SKM-1 (cell line): ENCODE measurements around the gene ALB.

ENCODE experiments used
- DNase-seq: peaks from one replicate; lab custom pipeline; 2025; ENCODE audit not compliant: unreplicated experiment; lab: John Stamatoyannopoulos, UW

ALB gene

GRCh38 chr4:73429826-73430587 is 25.9 kb downstream of the ALB start:
- no peak for DNase-seq

DNA sequence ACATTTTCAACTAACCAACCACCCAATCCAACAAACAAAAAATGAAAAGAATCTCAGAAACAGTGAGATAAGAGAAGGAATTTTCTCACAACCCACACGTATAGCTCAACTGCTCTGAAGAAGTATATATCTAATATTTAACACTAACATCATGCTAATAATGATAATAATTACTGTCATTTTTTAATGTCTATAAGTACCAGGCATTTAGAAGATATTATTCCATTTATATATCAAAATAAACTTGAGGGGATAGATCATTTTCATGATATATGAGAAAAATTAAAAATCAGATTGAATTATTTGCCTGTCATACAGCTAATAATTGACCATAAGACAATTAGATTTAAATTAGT is 27.7 kb downstream of the ALB start:
- DNase-seq = no peak

GRCh38 chr4:73432169-73433000 is 28.3 kb downstream of the ALB start:
- DNase-seq = no peak

DNA sequence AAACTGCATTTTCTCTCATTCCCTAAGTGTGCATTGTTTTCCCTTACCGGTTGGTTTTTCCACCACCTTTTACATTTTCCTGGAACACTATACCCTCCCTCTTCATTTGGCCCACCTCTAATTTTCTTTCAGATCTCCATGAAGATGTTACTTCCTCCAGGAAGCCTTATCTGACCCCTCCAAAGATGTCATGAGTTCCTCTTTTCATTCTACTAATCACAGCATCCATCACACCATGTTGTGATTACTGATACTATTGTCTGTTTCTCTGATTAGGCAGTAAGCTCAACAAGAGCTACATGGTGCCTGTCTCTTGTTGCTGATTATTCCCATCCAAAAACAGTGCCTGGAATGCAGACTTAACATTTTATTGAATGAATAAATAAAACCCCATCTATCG is 29.1 kb downstream of the ALB start:
- no peak for DNase-seq

DNA sequence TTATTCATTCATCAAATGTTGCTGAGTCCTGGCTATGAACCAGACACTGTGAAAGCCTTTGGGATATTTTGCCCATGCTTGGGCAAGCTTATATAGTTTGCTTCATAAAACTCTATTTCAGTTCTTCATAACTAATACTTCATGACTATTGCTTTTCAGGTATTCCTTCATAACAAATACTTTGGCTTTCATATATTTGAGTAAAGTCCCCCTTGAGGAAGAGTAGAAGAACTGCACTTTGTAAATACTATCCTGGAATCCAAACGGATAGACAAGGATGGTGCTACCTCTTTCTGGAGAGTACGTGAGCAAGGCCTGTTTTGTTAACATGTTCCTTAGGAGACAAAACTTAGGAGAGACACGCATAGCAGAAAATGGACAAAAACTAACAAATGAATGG is 30.2 kb downstream of the ALB start:
- no peak for DNase-seq

DNA sequence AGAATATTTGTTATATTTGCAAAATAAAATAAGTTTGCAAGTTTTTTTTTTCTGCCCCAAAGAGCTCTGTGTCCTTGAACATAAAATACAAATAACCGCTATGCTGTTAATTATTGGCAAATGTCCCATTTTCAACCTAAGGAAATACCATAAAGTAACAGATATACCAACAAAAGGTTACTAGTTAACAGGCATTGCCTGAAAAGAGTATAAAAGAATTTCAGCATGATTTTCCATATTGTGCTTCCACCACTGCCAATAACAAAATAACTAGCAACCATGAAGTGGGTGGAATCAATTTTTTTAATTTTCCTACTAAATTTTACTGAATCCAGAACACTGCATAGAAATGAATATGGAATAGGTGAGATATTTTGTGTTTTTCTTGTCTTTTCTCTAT is 31.9 kb downstream of the ALB start, which contains the start of gene AFP:
Gene AFP, plus strand, starts transcription at position 238 of the 400 bp plus-strand sequence. Its CDS starts 42 bp downstream, at position 280.
- DNase-seq = no peak

GRCh38 chr4:73436674-73437557 is 32.8 kb downstream of the ALB start:
- DNase-seq = no peak

- DNase-seq = no peak
These were observed 33.5 kb downstream of the ALB start for GRCh38 chr4:73437558-73437956.

- no peak for DNase-seq
These were observed 34.0 kb downstream of the ALB start for GRCh38 chr4:73438048-73438447.

DNA sequence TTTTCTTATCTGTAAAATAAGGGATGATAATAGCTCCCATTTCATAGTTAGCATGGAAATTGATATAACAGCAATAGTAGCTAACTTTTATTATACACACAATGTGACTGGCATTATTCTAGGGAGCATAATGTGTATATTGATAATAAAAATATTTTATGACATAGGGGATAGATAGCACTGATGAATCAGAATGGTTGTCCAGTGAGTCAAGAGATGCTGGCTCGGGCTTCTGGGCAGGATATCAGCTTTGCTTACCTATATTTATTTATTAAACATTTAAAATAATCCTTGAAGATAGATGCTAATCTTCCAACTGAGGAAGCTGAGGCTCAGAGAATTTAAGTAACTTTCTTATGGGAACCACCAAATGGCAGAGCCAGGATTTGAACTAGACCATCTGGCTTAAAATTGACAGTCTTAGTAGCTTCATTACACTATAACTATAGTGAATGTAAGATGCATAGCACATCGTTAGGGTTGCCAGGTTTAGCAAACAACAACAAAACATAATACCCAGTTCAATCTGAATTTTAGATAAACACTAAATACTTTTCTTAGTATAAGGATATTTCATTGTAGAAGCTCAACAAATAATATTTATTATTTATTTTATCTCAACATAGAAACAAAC is 34.6 kb downstream of the ALB start:
- no peak for DNase-seq

- DNase-seq = no peak
These were observed 35.4 kb downstream of the ALB start for GRCh38 chr4:73439445-73439844.

DNA sequence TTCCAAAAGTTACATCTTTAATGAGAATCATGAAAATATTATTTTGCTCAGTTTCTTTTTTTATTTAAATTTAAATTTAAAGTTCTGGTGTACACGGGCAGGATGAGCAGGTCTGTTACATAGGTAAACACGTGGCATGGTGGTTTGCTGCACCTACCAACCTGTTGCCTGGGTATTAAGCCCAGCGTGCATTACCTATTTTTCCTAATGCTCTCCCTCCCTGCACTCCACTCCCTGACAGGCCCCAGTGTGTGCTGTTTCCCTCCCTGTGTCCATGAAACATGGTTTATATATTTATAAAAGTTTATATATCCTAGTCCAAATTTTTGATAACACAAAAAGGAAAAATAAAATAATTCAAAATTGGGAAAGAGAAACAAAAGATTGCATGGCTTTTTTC is 35.9 kb downstream of the ALB start:
- DNase-seq = no peak

GRCh38 chr4:73440653-73441052 is 36.6 kb downstream of the ALB start:
- no peak for DNase-seq

DNA sequence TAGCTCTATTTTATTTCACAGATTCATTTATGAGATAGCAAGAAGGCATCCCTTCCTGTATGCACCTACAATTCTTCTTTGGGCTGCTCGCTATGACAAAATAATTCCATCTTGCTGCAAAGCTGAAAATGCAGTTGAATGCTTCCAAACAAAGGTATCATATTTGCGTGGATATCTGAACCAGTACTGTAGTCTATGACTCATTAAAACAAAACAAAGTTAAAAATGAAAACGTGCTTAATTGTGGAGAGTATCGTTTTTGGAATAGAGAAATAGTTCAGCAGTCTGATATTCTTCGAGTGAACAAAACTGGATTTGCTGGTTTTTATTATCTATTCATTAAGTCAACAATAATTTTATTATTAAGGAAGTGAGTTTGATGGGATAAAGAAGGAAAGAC is 38.2 kb downstream of the ALB start:
- no peak for DNase-seq

DNA sequence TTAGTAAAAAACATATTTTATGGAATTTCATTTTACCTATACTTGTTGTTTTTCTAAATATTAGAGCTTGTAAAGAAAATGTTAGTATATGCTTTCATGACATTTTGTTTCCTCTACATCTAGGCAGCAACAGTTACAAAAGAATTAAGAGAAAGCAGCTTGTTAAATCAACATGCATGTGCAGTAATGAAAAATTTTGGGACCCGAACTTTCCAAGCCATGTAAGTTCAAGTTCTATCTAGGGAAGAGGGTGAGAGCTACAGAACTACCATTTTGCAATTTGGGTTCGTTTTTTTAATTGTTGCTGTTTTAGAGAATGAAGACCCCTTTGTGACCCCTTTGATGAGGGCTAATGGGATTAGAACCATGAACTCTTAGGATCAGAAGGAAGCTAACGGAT is 39.1 kb downstream of the ALB start:
- no peak for DNase-seq

- no peak for DNase-seq
These were observed 41.6 kb downstream of the ALB start for GRCh38 chr4:73445383-73446335.

- peak; percentile 70 for DNase-seq
These were observed 42.4 kb downstream of the ALB start for GRCh38 chr4:73446336-73446938.

GRCh38 chr4:73447671-73448070 is 43.6 kb downstream of the ALB start:
- DNase-seq = no peak

DNA sequence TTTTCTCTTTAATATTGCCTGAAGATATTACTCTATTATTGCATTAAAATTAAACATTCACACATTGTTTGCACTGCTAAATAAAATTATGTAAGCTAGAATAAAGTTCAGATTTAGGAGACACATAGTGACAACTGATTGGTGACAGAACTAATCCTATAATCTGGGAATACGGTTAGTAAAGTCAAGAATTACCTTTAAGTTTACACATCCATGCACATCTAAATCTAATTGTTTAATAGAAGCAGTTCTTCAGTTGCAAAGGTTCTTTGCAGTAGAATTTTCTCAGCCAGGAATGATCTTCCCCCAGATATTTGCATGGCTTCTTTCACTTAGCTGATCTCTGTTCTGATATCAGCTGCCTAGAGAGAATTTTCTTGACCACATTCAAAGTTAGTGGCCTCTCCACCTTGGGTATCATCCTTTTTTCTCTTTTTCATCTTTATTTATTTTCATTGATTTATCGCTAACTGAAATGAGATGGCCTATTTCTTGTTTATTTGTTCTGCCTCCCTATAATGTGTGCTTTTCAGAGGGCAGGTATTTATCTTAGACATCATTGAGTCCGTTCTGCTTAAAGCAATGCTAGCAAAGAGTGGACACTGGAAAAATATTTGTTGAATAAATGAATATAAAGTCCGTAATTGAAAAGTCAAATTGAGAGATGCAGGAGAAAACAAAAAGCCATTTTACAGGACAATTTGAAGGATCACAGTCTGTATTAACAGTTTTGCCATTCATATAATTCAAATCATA is 44.5 kb downstream of the ALB start:
- DNase-seq = no peak
